Ishikawa (cell line): ENCODE data around the gene WNK1.

Experiments
- YY1 ChIP-seq: IDR thresholded peaks from 2 replicates; pipeline ENCODE4 v1.6.1; 2012; ENCODE audit warnings: low read depth
- ZBTB7A ChIP-seq: IDR thresholded peaks from 2 replicates; pipeline ENCODE4 v1.6.1; 2012; ENCODE audit warnings: low read depth

DNA sequence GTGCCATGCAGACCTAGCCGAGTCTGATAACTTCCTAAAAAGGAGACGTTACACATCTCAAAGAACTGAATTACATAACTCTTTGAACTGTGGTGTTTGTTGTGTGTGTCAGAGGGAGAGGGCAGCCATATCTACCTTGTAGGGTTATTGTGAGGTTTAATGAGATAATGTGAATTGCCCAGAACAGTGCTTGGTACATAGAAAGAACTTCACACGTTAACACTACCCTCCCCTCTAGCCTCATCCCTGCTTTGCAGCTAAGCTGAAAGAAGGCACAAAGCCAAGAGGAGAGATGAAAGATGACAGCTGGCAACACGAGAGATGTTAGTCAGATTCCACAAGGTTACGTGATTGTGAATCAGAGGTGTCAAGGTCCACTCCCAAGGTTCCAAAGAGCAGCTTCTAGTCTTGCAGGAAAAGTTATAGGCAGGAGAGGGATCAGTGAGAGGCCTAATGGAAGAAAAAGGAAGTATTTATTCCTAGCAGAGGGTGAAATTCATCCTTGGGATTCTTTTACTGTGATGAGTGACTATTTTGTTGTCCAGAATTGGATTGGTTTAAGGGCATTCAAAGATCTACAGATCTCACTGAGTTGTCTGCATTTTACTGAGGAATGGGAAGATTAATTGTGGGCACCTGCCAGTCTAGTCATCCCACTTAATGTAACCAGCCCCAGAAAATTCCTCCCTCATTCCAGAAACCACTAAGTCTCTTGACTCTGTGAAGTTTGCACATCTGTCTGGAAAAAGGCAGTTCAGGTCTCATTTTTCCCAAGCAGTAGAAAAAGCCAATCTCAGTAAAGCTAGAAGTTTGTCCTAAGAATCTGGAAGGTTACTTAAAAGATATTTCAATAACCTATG is 25.9 kb upstream of the WNK1 start:
- TF ChIP-seq YY1: no peak
- TF ChIP-seq ZBTB7A: no peak
